Measurements from ENCODE around the gene ULK1. TPM values are rescaled to one million over a fixed set of nuclear protein-coding genes. Genes with fewer than 3 reads are reported as not detected.

ULK1 gene
- total and polyA plus RNA-seq, 8 donors = 23.3 to 106 (median 54.2) TPM

DNA sequence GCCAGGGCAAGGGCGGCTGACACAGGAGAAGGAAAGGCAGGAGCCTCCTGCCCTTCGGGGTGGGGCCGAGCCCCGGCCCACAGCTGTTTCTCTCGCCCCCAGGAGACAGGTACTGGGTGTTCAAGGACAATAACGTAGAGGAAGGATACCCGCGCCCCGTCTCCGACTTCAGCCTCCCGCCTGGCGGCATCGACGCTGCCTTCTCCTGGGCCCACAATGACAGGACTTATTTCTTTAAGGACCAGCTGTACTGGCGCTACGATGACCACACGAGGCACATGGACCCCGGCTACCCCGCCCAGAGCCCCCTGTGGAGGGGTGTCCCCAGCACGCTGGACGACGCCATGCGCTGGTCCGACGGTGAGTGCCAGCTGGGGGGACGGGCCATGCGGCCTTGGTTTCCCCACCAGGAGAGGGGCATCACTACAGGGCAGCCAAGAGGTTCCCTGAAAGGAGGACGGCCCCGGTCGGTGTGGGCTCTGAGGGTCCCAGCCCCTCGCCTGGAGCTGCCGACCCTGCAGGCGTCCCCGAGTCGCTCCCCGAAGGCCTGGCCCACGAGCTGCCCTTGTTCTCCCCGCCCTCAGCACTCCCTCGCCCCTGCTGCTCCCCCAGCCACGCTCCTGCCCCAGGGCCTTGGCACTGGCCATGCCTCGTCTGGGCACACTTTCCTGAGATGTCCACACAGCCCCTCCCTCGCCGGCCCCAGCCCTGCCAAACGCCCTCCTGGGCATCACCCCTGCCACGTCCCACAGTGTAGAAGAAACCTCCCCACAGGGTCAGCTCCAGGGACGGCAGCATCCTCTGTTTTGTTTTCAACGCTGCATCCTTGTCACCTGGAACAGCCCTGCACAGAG is 44.5 kb upstream of the ULK1 start:
- no peak for ATAC-seq
- Histone ChIP-seq H3K4me3 (no peak overlapping the region), H3K9me3 (no peaks in the 10 kb centered on the region), H3K27ac (no peak overlapping the region), H3K36me3 (no peaks in the 10 kb centered on the region), H3K4me1 (no peaks in the 10 kb centered on the region), H3K27me3 (no peaks in the 10 kb centered on the region)
- FAIRE-seq = no peak
- intact Hi-C loops (cut with DNase I) = loop anchor here in 1 of 3 donors (10.0 kb wide), 1 partner anchor 155 kb away; no protein-coding TSS in a partner anchor
- 66 to 79% methylated on average over 40 to 47 of the region's 47 CpGs for WGBS, 2 donors
- DNase-seq = peak in 2 of 6 donors; percentile 56 to 66
- TF ChIP-seq CTCF (IDR thresholded peaks at IDR 0.05) = no peak

DNA sequence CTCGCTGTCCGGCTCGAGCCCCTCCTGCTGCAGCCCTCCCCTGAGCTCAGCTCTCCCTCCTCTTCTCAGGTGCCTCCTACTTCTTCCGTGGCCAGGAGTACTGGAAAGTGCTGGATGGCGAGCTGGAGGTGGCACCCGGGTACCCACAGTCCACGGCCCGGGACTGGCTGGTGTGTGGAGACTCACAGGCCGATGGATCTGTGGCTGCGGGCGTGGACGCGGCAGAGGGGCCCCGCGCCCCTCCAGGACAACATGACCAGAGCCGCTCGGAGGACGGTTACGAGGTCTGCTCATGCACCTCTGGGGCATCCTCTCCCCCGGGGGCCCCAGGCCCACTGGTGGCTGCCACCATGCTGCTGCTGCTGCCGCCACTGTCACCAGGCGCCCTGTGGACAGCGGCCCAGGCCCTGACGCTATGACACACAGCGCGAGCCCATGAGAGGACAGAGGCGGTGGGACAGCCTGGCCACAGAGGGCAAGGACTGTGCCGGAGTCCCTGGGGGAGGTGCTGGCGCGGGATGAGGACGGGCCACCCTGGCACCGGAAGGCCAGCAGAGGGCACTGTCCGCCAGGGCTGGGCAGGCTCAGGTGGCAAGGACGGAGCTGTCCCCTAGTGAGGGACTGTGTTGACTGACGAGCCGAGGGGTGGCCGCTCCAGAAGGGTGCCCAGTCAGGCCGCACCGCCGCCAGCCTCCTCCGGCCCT is 43.4 kb upstream of the ULK1 start:
- Histone ChIP-seq H3K9me3 (no peaks in the 10 kb centered on the region), H3K27me3 (no peaks in the 10 kb centered on the region), H3K27ac (no peak overlapping the region), H3K4me1 (no peaks in the 10 kb centered on the region), H3K4me3 (peak overlapping the region in 1 of 4 donors; percentile 34), H3K36me3 (no peaks in the 10 kb centered on the region)
- ATAC-seq (peak in 3 of 4 donors; percentile 24 to 98 (median 98)), FAIRE-seq (no peak), DNase-seq (peak in 3 of 6 donors; percentile 38 to 90 (median 64))
- intact Hi-C loops (cut with DNase I) = loop anchor here in 1 of 3 donors (10.0 kb wide), 1 partner anchor 154 kb away; no protein-coding TSS in a partner anchor
- TF ChIP-seq CTCF (IDR thresholded peaks at IDR 0.05) = peak in 2 of 4 donors; percentile 45 to 93
- WGBS, 2 donors = 52 to 89% methylated on average over 30 to 41 of the region's 41 CpGs

DNA sequence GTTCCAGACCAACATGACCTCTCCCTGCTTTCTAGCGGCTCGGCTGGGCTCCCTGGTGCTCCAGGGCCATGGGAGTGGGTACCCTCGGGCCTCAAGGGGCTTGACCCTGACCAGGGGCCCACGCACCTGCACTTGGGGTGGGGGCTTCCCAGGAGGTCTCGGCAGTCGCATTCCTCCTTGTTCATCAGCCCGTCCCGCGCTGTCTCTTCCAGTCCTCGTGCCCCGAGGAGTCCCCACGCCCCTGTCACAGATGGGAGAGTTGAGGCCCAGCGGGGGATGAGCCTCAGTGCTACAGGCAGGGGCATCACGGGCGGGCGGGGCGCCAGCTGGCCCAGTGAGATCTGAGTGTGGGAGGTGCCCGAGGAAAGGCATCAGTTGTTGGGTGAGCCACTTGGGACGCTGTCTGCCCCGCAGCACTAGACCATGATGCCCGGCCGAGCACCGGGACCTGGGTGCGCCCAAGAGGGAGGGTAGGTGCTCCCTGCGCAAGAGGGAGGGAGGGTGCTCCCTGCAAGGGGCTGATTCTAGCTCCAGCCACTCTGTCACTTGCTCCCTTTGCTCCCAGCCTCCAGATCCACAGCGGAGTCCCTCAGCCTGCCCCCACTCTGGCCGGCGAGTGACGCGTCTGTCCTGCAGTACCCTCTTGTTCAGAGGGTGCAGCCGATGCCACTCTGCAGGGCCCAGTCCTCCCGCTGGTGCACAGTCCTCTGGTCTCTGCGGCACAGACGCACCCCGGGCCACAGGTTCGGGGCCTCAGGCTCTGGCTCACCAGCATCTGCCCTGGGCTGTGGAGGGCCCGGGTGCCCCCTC is 42.5 kb upstream of the ULK1 start:
- H3K4me1 ChIP-seq = no peaks in the 10 kb centered on the region
- no peaks in the 10 kb centered on the region for H3K27me3 ChIP-seq
- no peak for FAIRE-seq
- no peaks in the 10 kb centered on the region for H3K36me3 ChIP-seq
- 72 to 81% methylated on average over 36 to 37 of the region's 37 CpGs for WGBS, 2 donors
- H3K4me3 ChIP-seq = peak overlapping the region in 1 of 4 donors; percentile 34
- no peak for TF ChIP-seq CTCF (IDR thresholded peaks at IDR 0.05)
- intact Hi-C loops (cut with DNase I) = loop anchor here in 1 of 3 donors (10.0 kb wide), 1 partner anchor 153 kb away; no protein-coding TSS in a partner anchor
- H3K9me3 ChIP-seq = no peaks in the 10 kb centered on the region
- ATAC-seq = peak in 1 of 4 donors; percentile 4
- DNase-seq = peak in 2 of 6 donors; percentile 57 to 70
- H3K27ac ChIP-seq = no peak overlapping the region

- Histone ChIP-seq H3K9me3 (no peaks in the 10 kb centered on the region), H3K27ac (no peak overlapping the region), H3K4me3 (no peak overlapping the region), H3K36me3 (no peaks in the 10 kb centered on the region), H3K4me1 (no peaks in the 10 kb centered on the region), H3K27me3 (no peaks in the 10 kb centered on the region)
- ATAC-seq (no peak), DNase-seq (peak in 2 of 6 donors; percentile 54 to 63), FAIRE-seq (no peak)
- 57 to 58% methylated on average over 23 to 24 of the region's 24 CpGs for whole genome bisulfite sequencing, 2 donors
- intact Hi-C loops (cut with DNase I) = loop anchor here in 1 of 3 donors (10.0 kb wide), 1 partner anchor 152 kb away; no protein-coding TSS in a partner anchor
- TF ChIP-seq CTCF (IDR thresholded peaks at IDR 0.05) = no peak
These were observed 41.7 kb upstream of the ULK1 start for GRCh38 chr12:131852551-131853299.

Measured in pancreas (tissue), 10 donors.